K562 (cell line): ENCODE data around the gene LPIN2. TPM values are rescaled to one million over a fixed set of nuclear protein-coding genes. Genes with fewer than 3 reads are reported as not detected.

Experiments
- ATAC-seq: fragments of 200-7000 bp; cut with Tn5 transposase; 3 replicates; pipeline ENCODE4 v1.9.1; 2020; ENCODE audit warnings: moderate library complexity
- BruUV-seq: library from RNA; stranded (reverse); fragments of 400-500 nt; replicated peaks from 2 replicates; lab custom pipeline; 2021; lab: Mats Ljungman, UMichigan
- CTCF ChIA-PET: fragments of 300-600 bp; formaldehyde crosslinking; extraction: SDS; loops from one replicate; lab custom pipeline; 2021; ENCODE audit warnings: low intra/inter-chr PET ratio; lab: Yijun Ruan, JAX
- POLR2A ChIA-PET: fragments of 300-600, 350-650 bp; sonication (Branson Sonifier 250); formaldehyde crosslinking; extraction: SDS; loops from one replicate; lab custom pipeline; 2021; ENCODE audit warnings: antibody characterized with exemption, inconsistent platforms; lab: Yijun Ruan, JAX
- DNase-seq, 4 experiments: peaks; one replicate each; pipeline versions ENCODE4 v3.0.0 to v3.0.0-alpha.2; 2011 to 2018; ENCODE audit warnings: low spot score in 3 of 4, mixed read lengths in 3 of 4; ENCODE audit errors: extremely low read depth in 1 of 4
- FAIRE-seq: peaks from 2 replicates; lab custom pipeline; 2011; peaks lifted over from hg19 to GRCh38; lab: Jason Lieb, UNC
- H2AFZ ChIP-seq: 2 replicates; pipeline ENCODE4 v1.6.0; 2011; ENCODE audit warnings: low read depth, low read length, control low read depth, inconsistent platforms
- H3K27ac ChIP-seq: fragments of 200-600 bp; 3 replicates; pipeline ENCODE4 v1.8.0; 2011; ENCODE audit warnings: low read depth, mild to moderate bottlenecking, control low read depth, inconsistent platforms, low read length, moderate library complexity, mixed read lengths; ENCODE audit errors: extremely low read depth
- H3K27me3 ChIP-seq, 2 experiments: fragments of 300-600 bp in 1 of 2; 2 replicates in 1 of 2; 3 replicates in 1 of 2; pipeline versions ENCODE4 v1.6.0 to v1.8.0; 2011; ENCODE audit warnings: inconsistent platforms in 2 of 2, low read length in 2 of 2, mild to moderate bottlenecking in 1 of 2, mixed read lengths in 1 of 2, moderate library complexity in 1 of 2; ENCODE audit not compliant: control insufficient read depth in 2 of 2, insufficient read depth in 2 of 2
- H3K36me3 ChIP-seq: fragments of 300-600 bp; 3 replicates; pipeline ENCODE4 v1.8.0; 2011; ENCODE audit warnings: mild to moderate bottlenecking, low read length, inconsistent platforms; ENCODE audit not compliant: control insufficient read depth, insufficient read depth
- H3K4me1 ChIP-seq, 2 experiments: fragments of 200-600 bp in 1 of 2; replicated peaks in 1 of 2; 2 replicates in 1 of 2; 3 replicates in 1 of 2; pipeline versions ENCODE4 v1.5.1 to v1.8.0; 2011; ENCODE audit warnings: inconsistent platforms in 2 of 2, low read length in 2 of 2, mild to moderate bottlenecking in 1 of 2, mixed read lengths in 1 of 2, moderate library complexity in 1 of 2; ENCODE audit not compliant: control insufficient read depth in 2 of 2, insufficient read depth in 2 of 2
- H3K4me2 ChIP-seq: 2 replicates; pipeline ENCODE4 v1.6.1; 2011; ENCODE audit warnings: low read length, control low read depth, inconsistent platforms, mixed read lengths; ENCODE audit not compliant: insufficient read depth
- H3K4me3 ChIP-seq: fragments of 200-600 bp; sonication (generic), shearing (Covaris generic); 2 replicates; pipeline ENCODE4 v1.5.1; 2016; ENCODE audit warnings: control low read depth, inconsistent platforms
- H3K79me2 ChIP-seq: fragments of 200-600 bp; 3 replicates; pipeline ENCODE4 v1.8.0; 2011; ENCODE audit warnings: low read length, inconsistent platforms; ENCODE audit not compliant: control insufficient read depth, insufficient read depth
- H3K9ac ChIP-seq, 2 experiments: 2 replicates each; pipeline versions ENCODE4 v1.6.0 to v1.6.1; 2011; ENCODE audit warnings: low read depth in 2 of 2, low read length in 2 of 2, control low read depth in 1 of 2, inconsistent platforms in 1 of 2, mild to moderate bottlenecking in 1 of 2, mixed read lengths in 1 of 2; ENCODE audit not compliant: insufficient read depth in 1 of 2
- H3K9me1 ChIP-seq: one replicate; pipeline ENCODE4 v1.6.0; 2011; ENCODE audit warnings: inconsistent platforms, mild to moderate bottlenecking, low read length, moderate library complexity; ENCODE audit not compliant: control insufficient read depth, insufficient read depth
- H3K9me3 ChIP-seq: replicated peaks from 2 replicates; pipeline ENCODE4 v1.5.1; 2011; ENCODE audit warnings: low read depth, low read length, inconsistent platforms; ENCODE audit not compliant: control insufficient read depth, insufficient read depth
- H4K20me1 ChIP-seq: replicated peaks from 2 replicates; pipeline ENCODE4 v1.6.1; 2011; ENCODE audit warnings: low read length, inconsistent platforms, mixed read lengths; ENCODE audit not compliant: control insufficient read depth, insufficient read depth
- CCNT2 ChIP-seq: IDR thresholded peaks from 2 replicates; pipeline ENCODE4 v1.6.1; 2011; ENCODE audit warnings: borderline replicate concordance, low read depth, mild to moderate bottlenecking, moderate library complexity, mixed read lengths, low read length; ENCODE audit not compliant: insufficient read length; ENCODE audit errors: extremely low read depth
- CHD4 ChIP-seq: fragments of 200-600 bp; sonication (generic); IDR thresholded peaks from 3 replicates; pipeline ENCODE4 v1.6.1; 2012; ENCODE audit warnings: low read depth, mild to moderate bottlenecking, mixed read lengths, low read length, inconsistent platforms; ENCODE audit not compliant: insufficient read depth, insufficient replicate concordance, poor library complexity, severe bottlenecking
- GATAD2B ChIP-seq: fragments of 450-650 bp; IDR thresholded peaks from 2 replicates; pipeline ENCODE4 v1.6.1; 2017; ENCODE audit warnings: mild to moderate bottlenecking, borderline replicate concordance
- HNRNPH1 ChIP-seq: fragments of 200-400 bp; formaldehyde crosslinking; optimal IDR thresholded peaks from 2 replicates; pipeline ENCODE3; 2017; ENCODE audit warnings: low read depth, mild to moderate bottlenecking, low read length, moderate library complexity
- IRF2 ChIP-seq: sonication (generic); formaldehyde crosslinking; IDR thresholded peaks from 2 replicates; pipeline ENCODE4 v1.8.1; 2022; ENCODE audit warnings: mild to moderate bottlenecking, missing genetic modification reagents
- NFIC ChIP-seq: fragments of 450-650 bp; IDR thresholded peaks from 2 replicates; pipeline ENCODE4 v1.6.1; 2017; ENCODE audit warnings: mild to moderate bottlenecking, inconsistent platforms
- TOE1 ChIP-seq, 2 experiments: fragments of 450-650 bp in 1 of 2; sonication (generic) in 1 of 2; formaldehyde crosslinking in 1 of 2; IDR thresholded peaks; 2 replicates each; pipeline versions ENCODE4 v1.7.1 to v1.8.0; 2016 to 2022; ENCODE audit warnings: borderline replicate concordance in 2 of 2, mild to moderate bottlenecking in 2 of 2, antibody characterized with exemption in 1 of 2, inconsistent platforms in 1 of 2, low read depth in 1 of 2, missing genetic modification reagents in 1 of 2, moderate library complexity in 1 of 2
- WGBS: fragments of 100-300 bp; shearing (Covaris generic); methylation state at CpG from one replicate; pipeline ENCODE4 v1.1.6; 2016; ENCODE audit warnings: low coverage, mixed read lengths; ENCODE audit not compliant: insufficient coverage; ENCODE audit errors: missing lambda C conversion rate; 5-methylcytosine and 5-hydroxymethylcytosine counted together
- in situ Hi-C: fragments of 300-500 bp; cut with MboI; formaldehyde crosslinking; loops from 4 replicates; pipeline ENCODE4 v1.15.0; 2018; ENCODE audit warnings: inconsistent platforms, mixed read lengths
- intact Hi-C: fragments of 100-400 bp; cut with micrococcal nuclease; formaldehyde crosslinking; loops from 2 replicates; pipeline ENCODE4 v1.14.2; 2022
- polyA plus RNA-seq, 8 experiments: library from polyadenylated mRNA; depleted of rRNA in 4 of 8; stranded (reverse) in 5 of 8; unstranded in 3 of 8; fragments of >200 nt; fragmentation: Nextera tagmentation in 2 of 8; fragmentation: Illumina TruSeq in 1 of 8; extraction: Ambion mirVana in 2 of 8; extraction: Trizol in 1 of 8; gene quantifications; 2 replicates each; pipeline versions ENCODE4 v1.2.1 to v1.2.3, GENCODE V29; 2011 to 2014; ENCODE audit warnings: inconsistent platforms in 1 of 8, missing spikeins in 1 of 8
- total RNA-seq, 7 experiments: library from RNA; depleted of rRNA in 6 of 7; stranded (reverse); fragments of >200 nt in 6 of 7; fragmentation: Illumina TruSeq in 2 of 7; extraction: Trizol in 2 of 7; gene quantifications; 2 replicates each; pipeline versions ENCODE4 v1.2.1 to v1.2.3, GENCODE V29; 2011 to 2021; ENCODE audit warnings: low replicate concordance in 1 of 7

The LPIN2 gene
- total and polyA plus RNA-seq, 9 of the 15 experiments (the other 6 are each of a cell fraction or from before 2014, with no cell fraction given): 5.2 to 34.8 (median 24.6) TPM

- 0 out of 3 replicates have a peak overlapping the region, but pooled peaks have one; percentile 12 for H3K27ac ChIP-seq
- H3K4me1 ChIP-seq: peaks cover 9 to 54% of the 10 kb centered on the region in 2 experiments; a peak in 4 of 5 replicates
- peaks cover 4% of the 10 kb centered on the region for H3K9me1 ChIP-seq
- peaks cover 97% of the 10 kb centered on the region for H3K79me2 ChIP-seq
- H3K9me3 ChIP-seq: no peaks in the 10 kb centered on the region
- peak; percentile 15 for ATAC-seq
- H3K4me3 ChIP-seq: no peak overlapping the region
- no peak overlapping the region for H2AFZ ChIP-seq
- BruUV-seq: no TSS peak
- DNase-seq: no peak
- no peaks in the 10 kb centered on the region for H3K27me3 ChIP-seq
- WGBS: 44% methylated on average over 8 of the region's 8 CpGs
- peaks cover 18% of the 10 kb centered on the region for H4K20me1 ChIP-seq
- POLR2A ChIA-PET: interaction anchor here (0.5 to 2.6 kb wide), 11 partner anchors 9 to 266 kb away, joined by 3 to 10 read pairs (median 3); no protein-coding TSS in a partner anchor
- CTCF ChIA-PET: no interaction called here
- H3K9ac ChIP-seq: no peak overlapping the region
- intact Hi-C loops (loop anchor here (5.0 kb wide), 1 partner anchor 33 kb away; no protein-coding TSS in a partner anchor), in situ Hi-C loops (no loop called here)
- TF ChIP-seq CCNT2 (no peak), CHD4 (no peak), HNRNPH1 (no peak), TOE1 (IDR thresholded peaks at IDR 0.05; ENCODE audit: borderline replicate concordance) (no peak), TOE1 (CRISPR knock-in tag; IDR thresholded peaks at IDR 0.05; ENCODE audit: borderline replicate concordance, low read depth) (0 out of 2 replicates have a peak, but pooled peaks have one; percentile 12), NFIC (peak; percentile 86), GATAD2B (no peak), IRF2 (CRISPR knock-in tag) (no peak)
- H3K4me2 ChIP-seq: peak overlapping the region; percentile 9; the same call in 1 of the 2 replicates
- peaks cover 3% of the 10 kb centered on the region; the same call in 1 of the 3 replicates for H3K36me3 ChIP-seq
- FAIRE-seq: no peak
Measured at GRCh38 chr18:2979871-2980790, 32.8 kb downstream of the LPIN2 start.
